Sigmoid colon (tissue), 4 donors: Measurements from ENCODE around the gene RIPOR3.
A peak's percentile ranks its signal among the peaks of the same experiment; 100 is the strongest.

Source experiments
- EP300 ChIP-seq, 4 donors: sonication (generic); formaldehyde crosslinking; IDR thresholded peaks; one replicate each; pipeline ENCODE4 v1.6.1; 2017; ENCODE audit warnings: antibody characterized with exemption in 4 of 4
- POLR2A ChIP-seq, 2 donors: fragments of 450-650 bp; IDR thresholded peaks; one replicate each; pipeline ENCODE4 v1.6.1; 2016; ENCODE audit warnings: antibody characterized with exemption in 2 of 2, mild to moderate bottlenecking in 2 of 2, moderate library complexity in 2 of 2
- POLR2AphosphoS5 ChIP-seq, 4 donors: sonication (generic); formaldehyde crosslinking; IDR thresholded peaks; one replicate each; pipeline ENCODE4 v1.6.1; 2017; ENCODE audit warnings: antibody characterized with exemption in 4 of 4
- TF ChIP-seq, protein P1 (sequence below), 4 experiments: fragments of 450-650 bp in 3 of 4; fragments of 200-600 bp in 1 of 4; IDR thresholded peaks; one replicate each; pipeline ENCODE4 v1.5.1; 2016 to 2019; ENCODE audit warnings: antibody characterized with exemption in 4 of 4, mild to moderate bottlenecking in 3 of 4, moderate library complexity in 2 of 4

DNA sequence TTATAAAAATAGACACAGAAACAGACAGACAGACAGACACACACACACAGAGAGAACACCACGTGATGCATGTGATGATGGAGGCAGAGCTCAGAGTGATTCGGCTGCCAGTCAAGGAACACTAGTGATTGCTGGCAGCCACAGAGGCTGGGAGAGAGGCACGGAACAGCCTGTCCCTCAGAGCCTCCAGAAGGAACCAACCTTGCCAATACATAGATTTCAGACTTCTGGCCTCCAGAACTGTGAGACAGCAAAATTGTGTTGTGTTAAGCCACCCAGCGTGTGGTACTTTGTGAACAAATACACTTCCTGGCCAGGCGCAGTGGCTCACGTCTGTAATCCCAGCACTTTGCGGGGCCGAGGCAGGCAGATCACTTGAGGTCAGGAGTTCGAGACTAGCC is 30.5 kb upstream of the RIPOR3 start:
- TF ChIP-seq POLR2A (IDR thresholded peaks at IDR 0.05) = no peak
- TF ChIP-seq, protein P1, sequence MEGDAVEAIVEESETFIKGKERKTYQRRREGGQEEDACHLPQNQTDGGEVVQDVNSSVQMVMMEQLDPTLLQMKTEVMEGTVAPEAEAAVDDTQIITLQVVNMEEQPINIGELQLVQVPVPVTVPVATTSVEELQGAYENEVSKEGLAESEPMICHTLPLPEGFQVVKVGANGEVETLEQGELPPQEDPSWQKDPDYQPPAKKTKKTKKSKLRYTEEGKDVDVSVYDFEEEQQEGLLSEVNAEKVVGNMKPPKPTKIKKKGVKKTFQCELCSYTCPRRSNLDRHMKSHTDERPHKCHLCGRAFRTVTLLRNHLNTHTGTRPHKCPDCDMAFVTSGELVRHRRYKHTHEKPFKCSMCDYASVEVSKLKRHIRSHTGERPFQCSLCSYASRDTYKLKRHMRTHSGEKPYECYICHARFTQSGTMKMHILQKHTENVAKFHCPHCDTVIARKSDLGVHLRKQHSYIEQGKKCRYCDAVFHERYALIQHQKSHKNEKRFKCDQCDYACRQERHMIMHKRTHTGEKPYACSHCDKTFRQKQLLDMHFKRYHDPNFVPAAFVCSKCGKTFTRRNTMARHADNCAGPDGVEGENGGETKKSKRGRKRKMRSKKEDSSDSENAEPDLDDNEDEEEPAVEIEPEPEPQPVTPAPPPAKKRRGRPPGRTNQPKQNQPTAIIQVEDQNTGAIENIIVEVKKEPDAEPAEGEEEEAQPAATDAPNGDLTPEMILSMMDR (IDR thresholded peaks at IDR 0.05) = no peak
- TF ChIP-seq EP300 (IDR thresholded peaks at IDR 0.05) = peak in 1 of 4 donors; percentile 54
- TF ChIP-seq POLR2AphosphoS5 (IDR thresholded peaks at IDR 0.05) = peak in 2 of 4 donors; percentile 34 to 43
